ENCODE results near the gene KCNMB2.

DNA sequence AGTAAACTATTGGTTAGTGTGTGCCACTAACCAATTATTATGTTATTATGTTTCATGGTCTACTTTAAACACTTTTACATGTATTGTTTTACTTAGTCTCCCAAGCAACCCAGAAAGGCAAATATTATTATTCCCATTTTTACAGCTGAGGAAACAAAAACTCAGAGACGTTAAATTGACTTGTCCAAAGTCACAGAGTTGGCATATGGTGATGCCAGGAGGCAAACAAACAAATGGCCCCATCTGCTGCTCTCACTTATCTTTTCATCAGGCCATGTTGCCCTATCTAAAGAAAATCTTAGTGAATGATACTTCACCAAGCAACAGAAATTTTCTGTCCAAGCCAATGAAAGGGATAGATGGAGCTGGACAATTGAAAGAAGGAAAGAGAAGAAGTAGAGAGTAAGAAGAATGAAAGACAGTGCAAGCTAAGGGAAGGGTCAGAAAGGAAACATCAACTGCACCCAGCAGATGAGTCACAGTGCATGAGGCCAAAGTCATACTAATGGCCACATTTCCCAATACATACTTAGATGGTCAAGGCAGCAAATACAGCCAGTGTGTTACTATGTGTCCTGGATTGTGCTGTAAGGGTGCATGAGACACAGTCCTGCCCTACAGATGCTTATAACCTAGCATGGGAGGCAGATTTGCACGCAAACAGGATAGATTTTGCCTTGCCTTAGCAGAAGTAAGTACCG, 266.9 kb downstream of the KCNMB2 start:
- TF ChIP-seq, protein P1, sequence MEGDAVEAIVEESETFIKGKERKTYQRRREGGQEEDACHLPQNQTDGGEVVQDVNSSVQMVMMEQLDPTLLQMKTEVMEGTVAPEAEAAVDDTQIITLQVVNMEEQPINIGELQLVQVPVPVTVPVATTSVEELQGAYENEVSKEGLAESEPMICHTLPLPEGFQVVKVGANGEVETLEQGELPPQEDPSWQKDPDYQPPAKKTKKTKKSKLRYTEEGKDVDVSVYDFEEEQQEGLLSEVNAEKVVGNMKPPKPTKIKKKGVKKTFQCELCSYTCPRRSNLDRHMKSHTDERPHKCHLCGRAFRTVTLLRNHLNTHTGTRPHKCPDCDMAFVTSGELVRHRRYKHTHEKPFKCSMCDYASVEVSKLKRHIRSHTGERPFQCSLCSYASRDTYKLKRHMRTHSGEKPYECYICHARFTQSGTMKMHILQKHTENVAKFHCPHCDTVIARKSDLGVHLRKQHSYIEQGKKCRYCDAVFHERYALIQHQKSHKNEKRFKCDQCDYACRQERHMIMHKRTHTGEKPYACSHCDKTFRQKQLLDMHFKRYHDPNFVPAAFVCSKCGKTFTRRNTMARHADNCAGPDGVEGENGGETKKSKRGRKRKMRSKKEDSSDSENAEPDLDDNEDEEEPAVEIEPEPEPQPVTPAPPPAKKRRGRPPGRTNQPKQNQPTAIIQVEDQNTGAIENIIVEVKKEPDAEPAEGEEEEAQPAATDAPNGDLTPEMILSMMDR (IDR thresholded peaks at IDR 0.05; ENCODE audit: low read depth, low read length, poor library complexity, severe bottlenecking) = no peak
- no peak for TF ChIP-seq EZH2phosphoT487 (IDR thresholded peaks at IDR 0.05; ENCODE audit: borderline replicate concordance, low read length)

Data from DOHH2 (cell line).